RWPE1 (cell line): ENCODE results near the gene SH3BP4.
A peak's percentile ranks its signal among the peaks of the same experiment; 100 is the strongest.

Source experiments
- CTCF ChIA-PET: fragments of 350-600 bp; sonication (Branson Sonifier 250); formaldehyde crosslinking; extraction: SDS; loops from one replicate; lab custom pipeline; 2021; lab: Yijun Ruan, JAX
- POLR2A ChIA-PET: fragments of 400-600 bp; formaldehyde crosslinking; extraction: SDS; loops from one replicate; lab custom pipeline; 2020; ENCODE audit warnings: antibody characterized with exemption; ENCODE audit not compliant: low non-redundant PET; lab: Yijun Ruan, JAX
- DNase-seq: peaks from one replicate; pipeline ENCODE4 v3.0.0; 2012; ENCODE audit warnings: low spot score
- H3K27ac ChIP-seq: fragments of 450-650 bp; 2 replicates; pipeline ENCODE4 v1.5.1; 2017
- CTCF ChIP-seq: fragments of 450-650 bp; conservative IDR thresholded peaks from 2 replicates; pipeline ENCODE4 v1.5.1; 2017; ENCODE audit warnings: low read depth, mild to moderate bottlenecking

SH3BP4 gene

GRCh38 chr2:234979204-234980167 is 27.7 kb downstream of the SH3BP4 start:
- DNase-seq, result no peak
- CTCF ChIA-PET, result no interaction called here

GRCh38 chr2:234980451-234981187 is 28.8 kb downstream of the SH3BP4 start:
- ChIA-PET CTCF (interaction anchor here (0.7 kb wide), 1 partner anchor 118 kb away, joined by 4 read pairs; no protein-coding TSS in a partner anchor), POLR2A (no interaction called here)
- DNase-seq, result no peak
- no peak for TF ChIP-seq CTCF
- peak overlapping the region; percentile 91 for H3K27ac ChIP-seq

More at GRCh38 chr2:234979204-234980167, 27.7 kb downstream of the SH3BP4 start:
- peak overlapping the region; percentile 89 for H3K27ac ChIP-seq
- POLR2A ChIA-PET, result no interaction called here
- TF ChIP-seq CTCF, result no peak

- peak; percentile 95 for DNase-seq
- POLR2A ChIA-PET, result no interaction called here
- TF ChIP-seq CTCF, result no peak
- H3K27ac ChIP-seq, result peak overlapping the region; percentile 91
- CTCF ChIA-PET, result interaction anchor here (0.7 kb wide), 1 partner anchor 118 kb away, joined by 4 read pairs; no protein-coding TSS in a partner anchor
These were observed 29.6 kb downstream of the SH3BP4 start for GRCh38 chr2:234981197-234982095.

GRCh38 chr2:234982096-234982834 is 30.4 kb downstream of the SH3BP4 start:
- ChIA-PET POLR2A (no interaction called here), CTCF (no interaction called here)
- peak overlapping the region; percentile 91 for H3K27ac ChIP-seq
- DNase-seq, result no peak
- TF ChIP-seq CTCF, result no peak

- ChIA-PET POLR2A (no interaction called here), CTCF (no interaction called here)
- DNase-seq, result no peak
- TF ChIP-seq CTCF, result no peak
- no peak overlapping the region; the same call in 1 of the 2 replicates for H3K27ac ChIP-seq
These were observed 31.4 kb downstream of the SH3BP4 start for GRCh38 chr2:234983011-234983726.
